GM19023 (cell line): ENCODE measurements around the gene PRRT2.

Source experiments
- ATAC-seq: cut with Tn5 transposase; IDR thresholded peaks from one replicate; pipeline ENCODE4 v1.9.1; 2021; ENCODE audit warnings: mild to moderate bottlenecking, moderate library complexity; ENCODE audit not compliant: unreplicated experiment

The PRRT2 gene

DNA sequence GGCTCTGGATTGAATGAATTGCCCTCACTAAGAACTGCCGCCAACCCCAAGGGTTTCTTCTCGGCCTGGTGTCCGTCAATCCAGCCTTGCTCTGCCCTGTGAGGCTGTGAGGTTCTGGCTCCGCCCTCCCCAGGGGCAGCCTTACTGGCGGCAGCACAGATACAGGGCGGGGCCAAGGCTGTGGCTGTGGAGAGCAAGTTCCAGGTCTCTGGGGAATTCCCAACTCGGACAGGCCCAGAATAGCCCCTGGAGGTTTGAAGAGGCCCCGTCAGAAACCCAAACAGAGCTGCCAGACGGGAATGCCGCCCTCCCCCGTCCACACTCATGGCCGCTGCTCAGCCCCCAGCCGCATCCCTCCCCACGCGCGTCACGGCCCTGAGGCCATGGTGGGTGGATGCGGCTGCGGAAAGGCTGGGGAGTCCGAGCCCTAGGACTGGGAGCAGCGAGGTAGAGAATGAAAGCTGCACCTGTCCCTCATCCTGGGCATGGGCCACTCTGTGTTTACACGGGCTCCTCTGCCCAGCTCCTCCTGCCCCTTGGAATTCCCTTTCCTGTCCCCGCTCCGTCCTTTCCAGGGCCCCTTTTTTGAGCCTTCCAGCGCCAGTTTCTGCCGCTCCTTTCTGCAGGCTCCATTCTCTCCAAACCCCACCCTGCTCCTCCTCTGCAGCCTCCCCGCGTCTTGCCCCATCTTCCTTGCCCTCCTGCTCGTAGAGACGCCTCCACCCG is 660 bp upstream of the PRRT2 start:
- peak; percentile 39 for ATAC-seq

GRCh38 chr16:29812754-29813643 is 1.0 kb downstream of the PRRT2 start:
- ATAC-seq, result no peak

GRCh38 chr16:29813644-29814562 is 1.9 kb downstream of the PRRT2 start:
- no peak for ATAC-seq

GRCh38 chr16:29814592-29814991 is 2.6 kb downstream of the PRRT2 start:
- ATAC-seq, result no peak

- no peak for ATAC-seq
Observed at GRCh38 chr16:29815032-29815721, 3.2 kb downstream of the PRRT2 start.

GRCh38 chr16:29815793-29816693 is 4.0 kb downstream of the PRRT2 start, which contains the start of gene PAGR1:
Gene PAGR1 (plus strand): TSS chr16:29816152. CDS start chr16:29816526, 374 bp downstream.
- ATAC-seq, result peak; percentile 57

GRCh38 chr16:29816694-29817441 is 4.9 kb downstream of the PRRT2 start:
- ATAC-seq, result peak; percentile 1

DNA sequence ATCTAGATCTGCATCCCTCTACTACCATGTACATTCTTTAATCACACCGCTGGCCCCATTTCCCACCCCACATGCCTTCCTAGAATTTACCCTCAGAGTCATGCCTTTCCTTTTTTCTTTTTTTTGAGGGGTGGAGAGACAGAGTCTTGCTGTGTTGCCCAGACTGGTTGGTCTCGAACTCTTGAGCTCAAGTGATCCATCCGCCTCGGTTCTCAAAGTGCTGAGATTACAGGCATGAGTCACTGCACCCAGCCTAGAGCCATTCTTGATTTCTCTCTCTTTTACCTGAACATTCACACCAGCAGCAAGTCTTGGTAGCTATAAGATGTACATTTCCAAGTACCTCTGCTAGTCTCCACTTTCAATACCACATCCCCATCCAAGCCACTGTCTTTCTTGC is 6.1 kb downstream of the PRRT2 start:
- no peak for ATAC-seq

DNA sequence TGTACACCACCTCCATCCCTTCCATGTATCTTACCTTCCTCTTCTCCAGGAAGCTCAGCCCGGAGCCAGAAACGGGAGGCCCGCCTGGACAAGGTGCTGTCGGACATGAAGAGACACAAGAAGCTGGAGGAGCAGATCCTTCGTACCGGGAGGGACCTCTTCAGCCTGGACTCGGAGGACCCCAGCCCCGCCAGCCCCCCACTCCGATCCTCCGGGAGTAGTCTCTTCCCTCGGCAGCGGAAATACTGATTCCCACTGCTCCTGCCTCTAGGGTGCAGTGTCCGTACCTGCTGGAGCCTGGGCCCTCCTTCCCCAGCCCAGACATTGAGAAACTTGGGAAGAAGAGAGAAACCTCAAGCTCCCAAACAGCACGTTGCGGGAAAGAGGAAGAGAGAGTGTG is 7.5 kb downstream of the PRRT2 start:
- ATAC-seq, result no peak

GRCh38 chr16:29820271-29820701 is 8.3 kb downstream of the PRRT2 start, which contains the start of gene MVP:
Gene MVP (plus strand): TSS chr16:29820462. CDS start chr16:29830550, 10,088 bp downstream.
- no peak for ATAC-seq

GRCh38 chr16:29820730-29821642 is 9.0 kb downstream of the PRRT2 start:
- peak; percentile 43 for ATAC-seq

GRCh38 chr16:29821643-29822115 is 9.7 kb downstream of the PRRT2 start:
- ATAC-seq, result no peak

DNA sequence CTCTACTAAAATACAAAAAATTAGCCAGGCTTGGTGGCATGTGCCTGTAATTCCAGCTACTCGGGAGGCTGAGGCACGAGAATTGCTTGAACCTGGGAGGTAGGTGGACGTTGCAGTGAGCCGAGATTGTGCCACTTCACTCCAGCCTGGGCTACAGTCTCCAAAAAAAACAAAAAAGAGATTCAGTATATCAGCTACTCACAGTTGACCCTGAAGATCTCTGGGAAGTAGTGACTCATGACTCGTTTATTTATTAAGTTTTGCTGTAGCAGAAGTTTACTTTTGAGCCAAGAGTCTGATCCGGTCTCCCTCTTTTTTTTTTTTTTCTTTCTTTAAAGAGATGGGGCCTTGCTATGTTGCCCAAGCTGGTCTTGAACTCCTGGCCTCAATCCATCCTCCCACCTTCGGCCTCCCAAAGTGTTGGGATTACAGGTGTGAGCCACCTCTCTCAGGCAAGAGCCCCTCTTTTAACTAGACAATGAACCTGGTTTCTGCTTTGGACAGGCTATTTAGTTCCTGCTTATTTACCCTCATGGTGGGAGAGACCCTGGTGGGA is 12.7 kb downstream of the PRRT2 start:
- ATAC-seq, result no peak

- no peak for ATAC-seq
Observed at GRCh38 chr16:29825145-29826044, 13.4 kb downstream of the PRRT2 start.

DNA sequence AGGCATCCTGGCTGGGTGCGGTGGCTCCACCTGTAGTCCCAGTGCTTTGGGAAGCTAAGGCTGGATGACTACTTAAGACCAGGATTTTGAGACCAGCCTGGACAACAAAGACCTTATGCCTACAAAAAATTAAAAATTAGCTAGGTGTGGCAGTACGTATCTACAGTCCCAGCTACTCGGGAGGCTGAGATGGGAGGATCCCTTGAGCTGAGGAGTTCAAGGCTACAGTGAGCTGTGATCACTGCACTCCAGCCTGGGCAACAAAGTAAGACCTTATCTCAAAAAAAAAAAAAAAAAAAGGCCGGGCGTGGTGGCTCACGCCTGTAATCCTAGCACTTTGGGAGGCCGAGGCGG is 14.3 kb downstream of the PRRT2 start:
- no peak for ATAC-seq

- no peak for ATAC-seq
Observed at GRCh38 chr16:29830774-29831173, 18.8 kb downstream of the PRRT2 start.
